Suppressor macrophage treated with lipopolysaccharide for 4 hours (primary cell): ENCODE results near the gene STYXL1.
"Not testable (repeated sequence)": the region's sequence is repeated elsewhere in the genome, so short reads cannot be mapped to it uniquely, and the experiment has no call there.

ENCODE experiments used
- DNase-seq: peaks from one replicate; pipeline ENCODE4 v3.0.0-alpha.2; 2020

STYXL1 gene

GRCh38 chr7:76047811-76048667, at the start of gene STYXL1, which contains the start of gene MDH2:
Gene STYXL1, minus strand, starts transcription at chr7:76048000. Its CDS starts 17,477 bp downstream, at chr7:76030523.
Gene MDH2, plus strand, starts transcription at chr7:76048106. Its CDS starts 55 bp downstream, at chr7:76048161.
- peak; percentile 98 for DNase-seq

GRCh38 chr7:76095908-76096307, 48.1 kb upstream of the STYXL1 start:
- DNase-seq: no peak

- DNase-seq: not testable (repeated sequence)
Measured at GRCh38 chr7:76094326-76094725, 46.5 kb upstream of the STYXL1 start.

- not testable (repeated sequence) for DNase-seq
Measured at GRCh38 chr7:76093531-76093930, 45.7 kb upstream of the STYXL1 start.

GRCh38 chr7:76091506-76091905, 43.7 kb upstream of the STYXL1 start:
- DNase-seq: no peak

GRCh38 chr7:76089865-76090475, 42.2 kb upstream of the STYXL1 start:
- DNase-seq: no peak

- peak; percentile 66 for DNase-seq
Measured at GRCh38 chr7:76087362-76087791, 39.6 kb upstream of the STYXL1 start.

GRCh38 chr7:76086070-76086469, 38.3 kb upstream of the STYXL1 start:
- DNase-seq: peak; percentile 51

GRCh38 chr7:76084115-76084514, 36.3 kb upstream of the STYXL1 start:
- DNase-seq: not testable (repeated sequence)

GRCh38 chr7:76080204-76080603, 32.4 kb upstream of the STYXL1 start:
- no peak for DNase-seq

GRCh38 chr7:76077435-76077834, 29.6 kb upstream of the STYXL1 start:
- DNase-seq: peak; percentile 49

- no peak for DNase-seq
Measured at GRCh38 chr7:76076995-76077394, 29.2 kb upstream of the STYXL1 start.

GRCh38 chr7:76074972-76075370, 27.2 kb upstream of the STYXL1 start:
- DNase-seq: no peak

- DNase-seq: no peak
Measured at GRCh38 chr7:76074306-76074971, 26.6 kb upstream of the STYXL1 start.

GRCh38 chr7:76073335-76073990, 25.7 kb upstream of the STYXL1 start:
- no peak for DNase-seq

GRCh38 chr7:76072243-76073148, 24.7 kb upstream of the STYXL1 start:
- DNase-seq: no peak

GRCh38 chr7:76071316-76072242, 23.8 kb upstream of the STYXL1 start:
- no peak for DNase-seq

- peak; percentile 63 for DNase-seq
Measured at GRCh38 chr7:76069238-76069638, 21.4 kb upstream of the STYXL1 start.

- DNase-seq: no peak
Measured at GRCh38 chr7:76066716-76067503, 19.1 kb upstream of the STYXL1 start.
